Measurements from ENCODE around the gene HKDC1.

DNA sequence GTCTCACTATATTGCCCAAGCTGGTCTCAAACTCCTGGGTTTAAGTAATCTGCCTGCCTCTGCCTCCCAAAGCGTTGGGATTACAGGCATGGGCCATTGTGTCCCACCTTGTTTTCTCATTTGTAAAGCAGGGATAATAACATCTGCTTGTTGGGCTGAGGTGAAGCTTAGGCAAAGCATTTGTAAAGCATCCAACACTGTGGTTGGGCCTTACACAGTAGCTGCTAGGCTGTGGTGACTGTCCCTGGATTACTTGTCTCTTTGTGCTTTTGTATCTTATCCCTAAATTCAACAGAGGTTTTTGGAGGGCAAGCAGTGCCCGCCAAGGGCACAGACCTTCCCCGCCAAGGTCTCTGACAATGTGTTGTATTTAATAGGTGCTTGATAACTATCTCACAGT is 14.3 kb downstream of the HKDC1 start:
- TF ChIP-seq POLR2AphosphoS5 (IDR thresholded peaks at IDR 0.05): no peak
- TF ChIP-seq, protein P1, sequence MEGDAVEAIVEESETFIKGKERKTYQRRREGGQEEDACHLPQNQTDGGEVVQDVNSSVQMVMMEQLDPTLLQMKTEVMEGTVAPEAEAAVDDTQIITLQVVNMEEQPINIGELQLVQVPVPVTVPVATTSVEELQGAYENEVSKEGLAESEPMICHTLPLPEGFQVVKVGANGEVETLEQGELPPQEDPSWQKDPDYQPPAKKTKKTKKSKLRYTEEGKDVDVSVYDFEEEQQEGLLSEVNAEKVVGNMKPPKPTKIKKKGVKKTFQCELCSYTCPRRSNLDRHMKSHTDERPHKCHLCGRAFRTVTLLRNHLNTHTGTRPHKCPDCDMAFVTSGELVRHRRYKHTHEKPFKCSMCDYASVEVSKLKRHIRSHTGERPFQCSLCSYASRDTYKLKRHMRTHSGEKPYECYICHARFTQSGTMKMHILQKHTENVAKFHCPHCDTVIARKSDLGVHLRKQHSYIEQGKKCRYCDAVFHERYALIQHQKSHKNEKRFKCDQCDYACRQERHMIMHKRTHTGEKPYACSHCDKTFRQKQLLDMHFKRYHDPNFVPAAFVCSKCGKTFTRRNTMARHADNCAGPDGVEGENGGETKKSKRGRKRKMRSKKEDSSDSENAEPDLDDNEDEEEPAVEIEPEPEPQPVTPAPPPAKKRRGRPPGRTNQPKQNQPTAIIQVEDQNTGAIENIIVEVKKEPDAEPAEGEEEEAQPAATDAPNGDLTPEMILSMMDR (IDR thresholded peaks at IDR 0.05 in 8 of 11, conservative IDR thresholded peaks at IDR 0.05 in 3 of 11): no peak
- no peak for TF ChIP-seq POLR2A (IDR thresholded peaks at IDR 0.05)
